Skin epidermis (tissue), 12 donors: ENCODE results near the gene RPS27.
A peak's percentile ranks its signal among the peaks of the same experiment; 100 is the strongest.

Experiments used
- H3K27ac ChIP-seq, 21 experiments: fragments of 200-600 bp; sonication (generic) in 11 of 21; one replicate each; pipeline ENCODE4 v1.5.0; 2020; ENCODE audit warnings: mild to moderate bottlenecking in 3 of 21, inconsistent platforms in 2 of 21, moderate library complexity in 2 of 21
- H3K4me3 ChIP-seq, 7 experiments: fragments of 200-600 bp; sonication (generic) in 2 of 7; one replicate each; pipeline ENCODE4 v1.5.0; 2020; ENCODE audit warnings: inconsistent platforms in 2 of 7, mild to moderate bottlenecking in 2 of 7, moderate library complexity in 1 of 7

Gene RPS27

GRCh38 chr1:153958961-153959260, 31.7 kb upstream of the RPS27 start:
- peak overlapping the region in 3 of 7 experiments; percentile 84 to 98 (median 84) for H3K4me3 ChIP-seq
- H3K27ac ChIP-seq = peak overlapping the region in 19 of 21 experiments; percentile 3 to 99 (median 88)

- H3K27ac ChIP-seq = peak overlapping the region in 12 of 21 experiments; percentile 3 to 98 (median 68)
- no peak overlapping the region for H3K4me3 ChIP-seq
Measured at GRCh38 chr1:153959454-153959853, 31.1 kb upstream of the RPS27 start.

GRCh38 chr1:153960206-153960605, 30.4 kb upstream of the RPS27 start:
- Histone ChIP-seq H3K4me3 (no peak overlapping the region), H3K27ac (peak overlapping the region in 4 of 21 experiments; percentile 6 to 96 (median 38))

- Histone ChIP-seq H3K4me3 (peak overlapping the region in 3 of 7 experiments; percentile 60 to 66 (median 66)), H3K27ac (peak overlapping the region in 17 of 21 experiments; percentile 14 to 98 (median 95))
Measured at GRCh38 chr1:153961421-153961820, 29.1 kb upstream of the RPS27 start.

GRCh38 chr1:153962088-153963029, 28.2 kb upstream of the RPS27 start:
- H3K4me3 ChIP-seq = peak overlapping the region; percentile 47 to 83 (median 66)
- peak overlapping the region; percentile 41 to 98 (median 94) for H3K27ac ChIP-seq

- H3K27ac ChIP-seq = peak within 1 kb of the TSS; percentile 41 to 98 (median 94)
- H3K4me3 ChIP-seq = peak within 1 kb of the TSS; percentile 47 to 83 (median 66)
Measured at GRCh38 chr1:153963030-153963849, 27.3 kb upstream of the RPS27 start, which contains the start of gene SLC39A1. Gene SLC39A1 (minus strand): TSS chr1:153963537. CDS start chr1:153962715, 822 bp downstream.

GRCh38 chr1:153963850-153964331, 26.7 kb upstream of the RPS27 start:
- peak overlapping the region; percentile 47 to 83 (median 66) for H3K4me3 ChIP-seq
- H3K27ac ChIP-seq = peak overlapping the region in 20 of 21 experiments; percentile 85 to 98 (median 94)

GRCh38 chr1:153967107-153967999, 23.2 kb upstream of the RPS27 start, which contains the start of gene CREB3L4:
Gene CREB3L4 (plus strand): TSS chr1:153967902. CDS start chr1:153968526, 624 bp downstream.
- H3K27ac ChIP-seq = peak within 1 kb of the TSS in 20 of 21 experiments; percentile 74 to 94 (median 85)
- peak within 1 kb of the TSS; percentile 53 to 67 (median 62) for H3K4me3 ChIP-seq

GRCh38 chr1:153968000-153968363, 22.6 kb upstream of the RPS27 start:
- H3K27ac ChIP-seq = peak overlapping the region in 20 of 21 experiments; percentile 74 to 94 (median 85)
- peak overlapping the region; percentile 53 to 67 (median 62) for H3K4me3 ChIP-seq

GRCh38 chr1:153968408-153968807, 22.2 kb upstream of the RPS27 start:
- Histone ChIP-seq H3K4me3 (peak overlapping the region; percentile 53 to 67 (median 62)), H3K27ac (peak overlapping the region in 16 of 21 experiments; percentile 29 to 94 (median 86))

GRCh38 chr1:153968972-153969371, 21.6 kb upstream of the RPS27 start:
- Histone ChIP-seq H3K4me3 (no peak overlapping the region), H3K27ac (peak overlapping the region in 4 of 21 experiments; percentile 1 to 89 (median 28))

GRCh38 chr1:153970346-153970745, 20.2 kb upstream of the RPS27 start:
- no peak overlapping the region for H3K4me3 ChIP-seq
- no peak overlapping the region for H3K27ac ChIP-seq

GRCh38 chr1:153973071-153973470, 17.5 kb upstream of the RPS27 start:
- Histone ChIP-seq H3K4me3 (no peak overlapping the region), H3K27ac (peak overlapping the region in 1 of 21 experiments; percentile 5)

GRCh38 chr1:153973525-153973924, 17.0 kb upstream of the RPS27 start:
- Histone ChIP-seq H3K4me3 (no peak overlapping the region), H3K27ac (peak overlapping the region in 1 of 21 experiments; percentile 5)

GRCh38 chr1:153976819-153977249, 13.7 kb upstream of the RPS27 start:
- Histone ChIP-seq H3K27ac (peak overlapping the region; percentile 86 to 99 (median 95)), H3K4me3 (peak overlapping the region; percentile 63 to 99 (median 91))

- peak within 1 kb of the TSS; percentile 63 to 99 (median 91) for H3K4me3 ChIP-seq
- peak within 1 kb of the TSS; percentile 86 to 99 (median 95) for H3K27ac ChIP-seq
Measured at GRCh38 chr1:153977250-153978240, 13.0 kb upstream of the RPS27 start, which contains the start of gene JTB. Gene JTB (minus strand): TSS chr1:153977674. CDS start chr1:153977252, 422 bp downstream.

- H3K27ac ChIP-seq = peak overlapping the region in 19 of 21 experiments; percentile 89 to 99 (median 96)
Measured at GRCh38 chr1:153978274-153978909, 12.2 kb upstream of the RPS27 start.

More at GRCh38 chr1:153978274-153978909, 12.2 kb upstream of the RPS27 start:
- H3K4me3 ChIP-seq = peak overlapping the region; percentile 63 to 99 (median 91)
